Natural killer cell (primary cell): ENCODE data around the gene MEX3B. TPM values are rescaled to one million over a fixed set of nuclear protein-coding genes. Genes with fewer than 3 reads are reported as not detected.
"Not testable (repeated sequence)": the region's sequence is repeated elsewhere in the genome, so short reads cannot be mapped to it uniquely, and the experiment has no call there.

Source experiments
- ATAC-seq, 3 donors: fragments of 150-1000 bp in 2 of 3; fragments of 200-7000 bp in 1 of 3; cut with Tn5 transposase; 1 replicate in 1 of 3; 2 replicates in 2 of 3; pipeline ENCODE4 v1.10.0; 2021; ENCODE audit warnings: mild to moderate bottlenecking in 2 of 3, moderate library complexity in 2 of 3
- DNase-seq, 2 donors: peaks; one replicate each; pipeline versions ENCODE4 v3.0.0 to v3.0.0-alpha.2; 2013 to 2021; ENCODE audit warnings: mixed read lengths in 1 of 2
- H3K27ac ChIP-seq: one replicate; pipeline ENCODE4 v1.5.1; 2013; ENCODE audit warnings: mild to moderate bottlenecking, low read length
- H3K27me3 ChIP-seq: one replicate; pipeline ENCODE4 v1.6.1; 2013; ENCODE audit warnings: low read length; ENCODE audit not compliant: control insufficient read depth, insufficient read depth
- H3K36me3 ChIP-seq: one replicate; pipeline ENCODE4 v1.6.1; 2013; ENCODE audit warnings: low read length; ENCODE audit not compliant: control insufficient read depth, insufficient read depth
- H3K4me1 ChIP-seq: one replicate; pipeline ENCODE4 v1.6.1; 2013; ENCODE audit warnings: low read length; ENCODE audit not compliant: control insufficient read depth, insufficient read depth
- H3K4me3 ChIP-seq: one replicate; pipeline ENCODE4 v1.5.1; 2013; ENCODE audit warnings: low read length
- H3K9me3 ChIP-seq: one replicate; pipeline ENCODE4 v1.6.1; 2013; ENCODE audit warnings: low read length; ENCODE audit not compliant: control insufficient read depth, insufficient read depth
- H3K27ac Mint-ChIP-seq, 2 donors: one replicate each; pipeline ENCODE4 v1.8.0; 2022; ENCODE audit warnings: mild to moderate bottlenecking in 2 of 2, mixed read lengths in 2 of 2, moderate library complexity in 1 of 2
- H3K27me3 Mint-ChIP-seq, 2 donors: one replicate each; pipeline ENCODE4 v1.8.0; 2022; ENCODE audit warnings: low read depth in 2 of 2, mixed read lengths in 2 of 2
- H3K36me3 Mint-ChIP-seq: one replicate; pipeline ENCODE4 v1.8.0; 2022; ENCODE audit warnings: mixed read lengths
- H3K4me1 Mint-ChIP-seq, 2 donors: one replicate each; pipeline ENCODE4 v1.8.0; 2022; ENCODE audit warnings: mixed read lengths in 2 of 2
- H3K4me3 Mint-ChIP-seq: one replicate; pipeline ENCODE4 v1.8.0; 2022; ENCODE audit warnings: mild to moderate bottlenecking, moderate library complexity, mixed read lengths
- H3K9me3 Mint-ChIP-seq, 2 donors: one replicate each; pipeline ENCODE4 v1.8.0; 2022; ENCODE audit warnings: mixed read lengths in 2 of 2
- CTCF ChIP-seq: fragments of 200-600 bp; IDR thresholded peaks from one replicate; pipeline ENCODE4 v1.8.0; 2022; ENCODE audit warnings: antibody characterized with exemption
- WGBS: methylation state at CpG from one replicate; pipeline ENCODE4 v1.1.7; 2013; ENCODE audit warnings: missing lambda C conversion rate; ENCODE audit not compliant: insufficient coverage; 5-methylcytosine and 5-hydroxymethylcytosine counted together
- intact Hi-C: fragments of 100-400 bp; cut with micrococcal nuclease; formaldehyde crosslinking; loops from one replicate; pipeline ENCODE4 v1.14.2; 2022
- total RNA-seq, 4 donors: library from RNA; stranded (reverse); fragments of 120-200 nt in 1 of 4; gene quantifications; one replicate each; pipeline versions ENCODE4 v1.2.3 to v1.2.4, GENCODE V29; 2013 to 2022

MEX3B gene
- total RNA-seq, 3 donors from 2014 or later (not counting 1 experiment from before 2014, with no cell fraction given) = 1.4 to 2.4 (median 1.7) TPM

GRCh38 chr15:82036461-82036860 lies 9.4 kb downstream of the MEX3B start:
- Mint-ChIP-seq H3K36me3 (no peaks in the 10 kb centered on the region), H3K27me3 (peaks cover 0 to 7% of the 10 kb centered on the region in 2 donors), H3K27ac (no peak overlapping the region), H3K4me3 (no peak overlapping the region), H3K4me1 (no peaks in the 10 kb centered on the region), H3K9me3 (no peaks in the 10 kb centered on the region)
- ATAC-seq = no peak
- Histone ChIP-seq H3K4me3 (no peak overlapping the region), H3K9me3 (no peaks in the 10 kb centered on the region), H3K27ac (no peak overlapping the region), H3K36me3 (no peaks in the 10 kb centered on the region), H3K27me3 (no peaks in the 10 kb centered on the region), H3K4me1 (no peaks in the 10 kb centered on the region)
- intact Hi-C loops = no loop called here
- no peak for TF ChIP-seq CTCF
- DNase-seq = no peak
- 93% methylated on average over 7 of the region's 7 CpGs for WGBS

GRCh38 chr15:82031871-82032270 lies 13.9 kb downstream of the MEX3B start:
- H3K4me1 ChIP-seq = no peaks in the 10 kb centered on the region
- TF ChIP-seq CTCF = no peak
- Mint-ChIP-seq H3K27ac (no peak overlapping the region), H3K4me1 (no peaks in the 10 kb centered on the region), H3K9me3 (no peaks in the 10 kb centered on the region), H3K4me3 (no peak overlapping the region), H3K27me3 (no peaks in the 10 kb centered on the region), H3K36me3 (no peaks in the 10 kb centered on the region)
- no peaks in the 10 kb centered on the region for H3K36me3 ChIP-seq
- WGBS = 71% methylated on average over 4 of the region's 5 CpGs
- no peaks in the 10 kb centered on the region for H3K27me3 ChIP-seq
- no peaks in the 10 kb centered on the region for H3K9me3 ChIP-seq
- no peak overlapping the region for H3K27ac ChIP-seq
- H3K4me3 ChIP-seq = no peak overlapping the region
- DNase-seq = no peak
- intact Hi-C loops = no loop called here
- no peak for ATAC-seq

- Mint-ChIP-seq H3K27ac (no peak overlapping the region), H3K4me1 (no peaks in the 10 kb centered on the region), H3K36me3 (no peaks in the 10 kb centered on the region), H3K9me3 (no peaks in the 10 kb centered on the region), H3K4me3 (no peak overlapping the region), H3K27me3 (peaks cover 0 to 2% of the 10 kb centered on the region in 2 donors)
- no peaks in the 10 kb centered on the region for H3K9me3 ChIP-seq
- H3K4me3 ChIP-seq = no peak overlapping the region
- H3K27me3 ChIP-seq = no peaks in the 10 kb centered on the region
- no peak overlapping the region for H3K27ac ChIP-seq
- H3K36me3 ChIP-seq = no peaks in the 10 kb centered on the region
- WGBS = 78% methylated on average over 2 of the region's 2 CpGs
- H3K4me1 ChIP-seq = no peaks in the 10 kb centered on the region
- intact Hi-C loops = no loop called here
- DNase-seq (no peak), ATAC-seq (peak in 1 of 3 donors; percentile 19)
- no peak for TF ChIP-seq CTCF
Measured at GRCh38 chr15:82030176-82030575, 15.6 kb downstream of the MEX3B start.

- H3K4me1 ChIP-seq, ATAC-seq, H3K27me3 ChIP-seq, H3K36me3 Mint-ChIP-seq, H3K4me1 Mint-ChIP-seq, H3K4me3 ChIP-seq, H3K4me3 Mint-ChIP-seq, intact Hi-C loops, H3K27me3 Mint-ChIP-seq, H3K9me3 ChIP-seq, H3K27ac ChIP-seq, DNase-seq, H3K9me3 Mint-ChIP-seq, H3K36me3 ChIP-seq, H3K27ac Mint-ChIP-seq: not testable (repeated sequence)
- WGBS = 90% methylated on average over 5 of the region's 5 CpGs
Measured at GRCh38 chr15:82028163-82028562, 17.7 kb downstream of the MEX3B start.
